Osteocyte (in vitro differentiated cells): ENCODE data around the gene PITRM1. TPM values are rescaled to one million over a fixed set of nuclear protein-coding genes. Genes with fewer than 3 reads are reported as not detected.
A peak's percentile ranks its signal among the peaks of the same experiment; 100 is the strongest.
"Not testable (repeated sequence)": the region's sequence is repeated elsewhere in the genome, so short reads cannot be mapped to it uniquely, and the experiment has no call there.

Source experiments
- DNase-seq: peaks from one replicate; pipeline ENCODE4 v3.0.0; 2021; ENCODE audit warnings: mixed read lengths; ENCODE audit not compliant: unreplicated experiment; ENCODE audit errors: extremely low spot score
- H3K27ac Mint-ChIP-seq: one replicate; pipeline ENCODE4 v1.8.0; 2021; ENCODE audit warnings: mild to moderate bottlenecking, mixed read lengths; ENCODE audit not compliant: unreplicated experiment
- H3K27me3 Mint-ChIP-seq: one replicate; pipeline ENCODE4 v1.8.0; 2021; ENCODE audit warnings: mixed read lengths; ENCODE audit not compliant: unreplicated experiment
- H3K36me3 Mint-ChIP-seq: one replicate; pipeline ENCODE4 v1.8.0; 2021; ENCODE audit warnings: mixed read lengths; ENCODE audit not compliant: unreplicated experiment
- H3K4me1 Mint-ChIP-seq: one replicate; pipeline ENCODE4 v1.8.0; 2021; ENCODE audit warnings: mixed read lengths; ENCODE audit not compliant: unreplicated experiment
- H3K4me3 Mint-ChIP-seq: one replicate; pipeline ENCODE4 v1.8.0; 2021; ENCODE audit warnings: mild to moderate bottlenecking, moderate library complexity, mixed read lengths; ENCODE audit not compliant: unreplicated experiment
- H3K9me3 Mint-ChIP-seq: one replicate; pipeline ENCODE4 v1.8.0; 2021; ENCODE audit warnings: mixed read lengths; ENCODE audit not compliant: unreplicated experiment
- CTCF ChIP-seq: fragments of 200-600 bp; sonication (generic); IDR thresholded peaks from 2 replicates; pipeline ENCODE4 v1.5.0; 2021; ENCODE audit warnings: antibody characterized with exemption, mild to moderate bottlenecking, moderate library complexity
- total RNA-seq: library from RNA; stranded (reverse); gene quantifications from 2 replicates; pipeline ENCODE4 v1.2.1, GENCODE V29; 2021

PITRM1 gene
- total RNA-seq, 1 donor from 2014 or later, result 76.5 TPM

- Mint-ChIP-seq H3K4me3 (no peak overlapping the region), H3K4me1 (peaks cover 18% of the 10 kb centered on the region), H3K27me3 (no peaks in the 10 kb centered on the region), H3K36me3 (peaks cover 50% of the 10 kb centered on the region), H3K9me3 (no peaks in the 10 kb centered on the region), H3K27ac (no peak overlapping the region)
- no peak for DNase-seq
- TF ChIP-seq CTCF, result no peak
Observed at GRCh38 chr10:3109196-3109595, 63.4 kb downstream of the PITRM1 start.

DNA sequence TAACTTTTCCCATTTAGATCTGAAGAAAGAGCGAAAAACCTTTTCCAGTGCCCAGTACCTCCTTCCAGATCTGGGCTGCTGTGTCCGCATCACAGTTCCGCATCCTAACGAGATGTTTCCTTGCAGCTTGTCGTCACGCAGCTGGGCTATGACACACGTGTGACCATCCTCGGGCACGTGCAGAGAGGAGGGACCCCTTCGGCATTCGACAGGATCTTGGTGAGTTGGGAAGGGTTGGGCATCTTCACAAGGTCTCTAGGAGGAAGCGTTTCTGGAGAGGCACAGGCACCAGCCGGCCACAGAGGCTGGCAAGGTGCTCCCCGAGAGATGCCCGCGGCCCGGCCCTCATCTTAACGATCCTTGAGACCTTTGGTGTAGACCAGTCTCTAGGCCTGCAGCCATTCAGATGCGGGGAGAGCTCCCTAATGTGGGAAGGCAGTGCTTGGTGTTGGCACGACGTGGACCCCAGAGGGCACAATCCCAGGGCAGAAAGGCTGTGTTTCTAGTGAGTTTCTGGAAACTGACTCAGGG is 63.9 kb downstream of the PITRM1 start:
- no peaks in the 10 kb centered on the region for H3K27me3 Mint-ChIP-seq
- no peak for DNase-seq
- H3K9me3 Mint-ChIP-seq, result no peaks in the 10 kb centered on the region
- H3K36me3 Mint-ChIP-seq, result peaks cover 52% of the 10 kb centered on the region
- TF ChIP-seq CTCF, result no peak
- H3K27ac Mint-ChIP-seq, result peak overlapping the region; percentile 96
- no peak overlapping the region for H3K4me3 Mint-ChIP-seq
- H3K4me1 Mint-ChIP-seq, result peaks cover 18% of the 10 kb centered on the region

DNA sequence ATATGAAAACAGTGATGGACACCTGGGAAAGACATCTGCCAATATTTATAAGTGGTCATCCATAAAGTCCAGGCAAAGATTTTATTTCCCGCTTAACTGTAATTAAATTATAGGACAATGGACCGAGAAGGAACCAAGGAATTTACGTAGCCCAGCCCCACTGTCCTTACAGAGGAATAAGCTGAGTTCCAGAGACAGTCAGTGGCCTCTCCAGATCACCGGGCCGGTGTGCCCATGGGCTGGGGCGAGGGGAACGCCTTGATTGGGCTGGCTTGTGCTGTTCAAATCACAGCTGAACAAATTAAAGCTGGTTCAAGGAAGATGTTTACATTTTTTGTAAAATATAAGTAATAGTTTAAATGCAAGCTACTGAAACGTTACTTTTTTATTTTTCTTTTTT is 64.5 kb downstream of the PITRM1 start:
- Mint-ChIP-seq H3K4me3 (no peak overlapping the region), H3K9me3 (no peaks in the 10 kb centered on the region), H3K4me1 (peaks cover 18% of the 10 kb centered on the region), H3K27me3 (no peaks in the 10 kb centered on the region), H3K27ac (peak overlapping the region; percentile 96), H3K36me3 (peaks cover 52% of the 10 kb centered on the region)
- DNase-seq, result no peak
- no peak for TF ChIP-seq CTCF

GRCh38 chr10:3107426-3107961 is 65.1 kb downstream of the PITRM1 start:
- H3K9me3 Mint-ChIP-seq, result no peaks in the 10 kb centered on the region
- peak overlapping the region; percentile 55 for H3K4me3 Mint-ChIP-seq
- H3K27me3 Mint-ChIP-seq, result no peaks in the 10 kb centered on the region
- H3K27ac Mint-ChIP-seq, result peak overlapping the region; percentile 96
- TF ChIP-seq CTCF, result no peak
- peak; percentile 88 for DNase-seq
- H3K4me1 Mint-ChIP-seq, result peaks cover 18% of the 10 kb centered on the region
- peaks cover 54% of the 10 kb centered on the region for H3K36me3 Mint-ChIP-seq

DNA sequence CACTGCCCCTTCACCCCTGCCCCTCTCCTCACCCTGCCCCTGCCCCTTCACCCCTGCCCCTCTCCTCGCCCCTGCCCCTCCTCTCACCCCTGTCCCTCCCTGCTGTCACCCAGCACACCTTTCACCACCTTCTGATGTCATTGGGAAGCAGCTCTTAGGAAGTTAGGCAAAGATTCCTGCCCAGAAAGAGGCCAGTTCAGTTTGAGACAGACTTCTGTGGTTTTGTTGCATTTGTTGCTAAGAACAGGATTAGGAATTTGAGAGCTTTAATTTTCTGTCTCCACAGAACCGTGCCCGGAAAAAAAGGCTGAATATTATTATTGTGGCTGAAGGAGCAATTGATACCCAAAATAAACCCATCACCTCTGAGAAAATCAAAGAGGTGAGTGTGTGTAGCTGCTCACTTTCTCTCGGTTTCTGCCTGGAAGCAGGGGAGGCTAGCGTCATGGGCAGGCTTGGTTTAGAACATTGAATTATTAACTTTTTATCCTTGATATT is 65.6 kb downstream of the PITRM1 start:
- Mint-ChIP-seq H3K9me3 (no peaks in the 10 kb centered on the region), H3K4me1 (peaks cover 18% of the 10 kb centered on the region), H3K27me3 (no peaks in the 10 kb centered on the region), H3K4me3 (peak overlapping the region; percentile 55), H3K36me3 (peaks cover 52% of the 10 kb centered on the region), H3K27ac (peak overlapping the region; percentile 96)
- DNase-seq, result no peak
- TF ChIP-seq CTCF, result no peak

DNA sequence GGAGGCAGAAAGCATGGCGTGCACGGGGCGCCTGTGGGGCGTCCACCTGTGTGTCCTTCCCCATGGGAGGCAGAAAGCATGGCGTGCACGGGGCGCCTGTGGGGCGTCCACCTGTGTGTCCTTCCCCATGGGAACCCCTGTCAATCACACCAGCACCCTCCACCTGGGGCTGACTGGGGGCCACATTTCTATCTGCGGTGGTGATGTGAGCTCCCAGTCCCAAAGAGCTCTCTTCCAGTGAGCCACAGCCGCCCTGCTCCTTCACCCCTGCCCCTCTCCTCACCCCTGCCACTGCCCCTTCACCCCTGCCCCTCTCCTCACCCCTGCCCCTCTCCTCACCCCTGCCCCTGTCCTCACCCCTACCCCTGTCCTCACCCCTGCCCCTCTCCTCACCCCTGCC is 66.3 kb downstream of the PITRM1 start:
- DNase-seq, H3K27ac Mint-ChIP-seq, H3K9me3 Mint-ChIP-seq, H3K4me3 Mint-ChIP-seq, H3K27me3 Mint-ChIP-seq: not testable (repeated sequence)
- Mint-ChIP-seq H3K36me3 (peaks cover 52% of the 10 kb centered on the region), H3K4me1 (peaks cover 16% of the 10 kb centered on the region)
